CD14-positive monocyte (primary cell): ENCODE measurements around the gene THSD7B. TPM values are rescaled to one million over a fixed set of nuclear protein-coding genes. Genes with fewer than 3 reads are reported as not detected.

Experiments
- DNase-seq, 3 donors: peaks; one replicate each; pipeline ENCODE4 v3.0.0-alpha.2; 2011 to 2022
- H2AFZ ChIP-seq: 2 replicates; pipeline ENCODE4 v1.6.0; 2012; ENCODE audit warnings: mild to moderate bottlenecking, low read depth, low read length, inconsistent platforms; ENCODE audit not compliant: insufficient read depth, poor library complexity, severe bottlenecking
- H3K27ac ChIP-seq, 2 donors: 1 replicate in 1 of 2; 2 replicates in 1 of 2; pipeline ENCODE4 v1.5.1; 2012 to 2013; ENCODE audit warnings: low read length in 2 of 2, control low read depth in 1 of 2, inconsistent platforms in 1 of 2, low read depth in 1 of 2, mild to moderate bottlenecking in 1 of 2
- H3K27me3 ChIP-seq, 2 donors: one replicate each; pipeline versions ENCODE4 v1.6.0 to v1.6.1; 2011 to 2013; ENCODE audit warnings: low read length in 2 of 2; ENCODE audit not compliant: control insufficient read depth in 2 of 2, insufficient read depth in 2 of 2
- H3K36me3 ChIP-seq, 2 donors: replicated peaks in 1 of 2; 1 replicate in 1 of 2; 2 replicates in 1 of 2; pipeline versions ENCODE4 v1.5.1 to v1.6.1; 2012 to 2013; ENCODE audit warnings: low read length in 2 of 2, control low read depth in 1 of 2, inconsistent platforms in 1 of 2, mild to moderate bottlenecking in 1 of 2; ENCODE audit not compliant: insufficient read depth in 2 of 2, control insufficient read depth in 1 of 2
- H3K4me1 ChIP-seq, 2 donors: 1 replicate in 1 of 2; 2 replicates in 1 of 2; pipeline versions ENCODE4 v1.5.1 to v1.6.1; 2012 to 2013; ENCODE audit warnings: low read length in 2 of 2, control low read depth in 1 of 2, inconsistent platforms in 1 of 2, mild to moderate bottlenecking in 1 of 2, moderate library complexity in 1 of 2; ENCODE audit not compliant: insufficient read depth in 2 of 2, control insufficient read depth in 1 of 2
- H3K4me2 ChIP-seq: replicated peaks from 2 replicates; pipeline ENCODE3; 2012; ENCODE audit warnings: low read length, moderate library complexity, mild to moderate bottlenecking; ENCODE audit not compliant: poor library complexity, severe bottlenecking; ENCODE audit errors: extremely low read depth
- H3K4me3 ChIP-seq, 3 experiments: fragments of 200-600 bp in 1 of 3; sonication (generic) in 1 of 3; replicated peaks in 1 of 3; 1 replicate in 2 of 3; 2 replicates in 1 of 3; pipeline ENCODE4 v1.5.1; 2011 to 2013; ENCODE audit warnings: low read length in 3 of 3, mild to moderate bottlenecking in 3 of 3, control low read depth in 2 of 3, low read depth in 2 of 3, inconsistent platforms in 1 of 3, moderate library complexity in 1 of 3
- H3K79me2 ChIP-seq: 2 replicates; pipeline ENCODE4 v1.6.0; 2012; ENCODE audit warnings: mild to moderate bottlenecking, control low read depth, inconsistent platforms, low read length, moderate library complexity; ENCODE audit not compliant: insufficient read depth
- H3K9ac ChIP-seq: 2 replicates; pipeline ENCODE4 v1.6.0; 2017; ENCODE audit warnings: low read length, mild to moderate bottlenecking; ENCODE audit not compliant: insufficient read depth, poor library complexity, severe bottlenecking
- H3K9me3 ChIP-seq, 2 donors: replicated peaks in 1 of 2; 1 replicate in 1 of 2; 2 replicates in 1 of 2; pipeline versions ENCODE4 v1.5.1 to v1.6.1; 2012 to 2013; ENCODE audit warnings: low read length in 2 of 2, control low read depth in 1 of 2; ENCODE audit not compliant: control insufficient read depth in 1 of 2, insufficient read depth in 1 of 2
- H4K20me1 ChIP-seq: 2 replicates; pipeline ENCODE4 v1.6.0; 2012; ENCODE audit warnings: mild to moderate bottlenecking, low read length, control low read depth, moderate library complexity; ENCODE audit not compliant: insufficient read depth
- H3K27ac Mint-ChIP-seq, 7 donors: one replicate each; pipeline ENCODE4 v1.8.0; 2020; ENCODE audit warnings: mild to moderate bottlenecking in 7 of 7, mixed read lengths in 7 of 7, moderate library complexity in 6 of 7, inconsistent platforms in 2 of 7
- H3K27me3 Mint-ChIP-seq, 3 donors: one replicate each; pipeline ENCODE4 v1.8.0; 2021 to 2022; ENCODE audit warnings: low read depth in 3 of 3, mild to moderate bottlenecking in 3 of 3, mixed read lengths in 3 of 3, moderate library complexity in 3 of 3, inconsistent platforms in 1 of 3
- H3K36me3 Mint-ChIP-seq, 2 donors: one replicate each; pipeline ENCODE4 v1.8.0; 2020; ENCODE audit warnings: mixed read lengths in 2 of 2, inconsistent platforms in 1 of 2, mild to moderate bottlenecking in 1 of 2
- H3K4me1 Mint-ChIP-seq: one replicate; pipeline ENCODE4 v1.8.0; 2020; ENCODE audit warnings: mild to moderate bottlenecking, mixed read lengths
- H3K4me3 Mint-ChIP-seq, 2 donors: one replicate each; pipeline ENCODE4 v1.8.0; 2020; ENCODE audit warnings: mild to moderate bottlenecking in 2 of 2, mixed read lengths in 2 of 2, moderate library complexity in 1 of 2
- H3K9me3 Mint-ChIP-seq, 7 donors: one replicate each; pipeline ENCODE4 v1.8.0; 2020 to 2022; ENCODE audit warnings: mixed read lengths in 7 of 7, mild to moderate bottlenecking in 6 of 7, moderate library complexity in 6 of 7, inconsistent platforms in 2 of 7
- CTCF ChIP-seq: fragments of 200-600 bp; IDR thresholded peaks from one replicate; pipeline ENCODE4 v1.8.0; 2022; ENCODE audit warnings: antibody characterized with exemption, mild to moderate bottlenecking
- WGBS: methylation state at CpG from one replicate; pipeline ENCODE4 v1.1.5; 2013; ENCODE audit warnings: missing lambda C conversion rate; ENCODE audit not compliant: insufficient coverage; 5-methylcytosine and 5-hydroxymethylcytosine counted together
- intact Hi-C, 2 donors: fragments of 100-400 bp; cut with micrococcal nuclease; formaldehyde crosslinking; loops; one replicate each; pipeline versions ENCODE4 v1.15.0 to v1.15.1; 2023
- polyA plus RNA-seq, 3 donors: library from polyadenylated mRNA; depleted of rRNA in 1 of 3; unstranded in 2 of 3; stranded (reverse) in 1 of 3; fragments of 300-500 nt in 2 of 3; fragments of >200 nt in 1 of 3; fragmentation: Illumina TruSeq in 2 of 3; gene quantifications; 1 replicate in 2 of 3; 2 replicates in 1 of 3; pipeline ENCODE4 v1.2.3, GENCODE V29; 2012 to 2021

The THSD7B gene
- polyA plus RNA-seq, 3 donors, result not detected

GRCh38 chr2:137507237-137507636 lies 741.9 kb downstream of the THSD7B start:
- no peaks in the 10 kb centered on the region for H3K4me1 Mint-ChIP-seq

GRCh38 chr2:137508739-137509384 lies 743.5 kb downstream of the THSD7B start:
- Histone ChIP-seq H3K36me3 (no peaks in the 10 kb centered on the region), H3K4me2 (no peak overlapping the region)
- intact Hi-C loops, result no loop called here

More at GRCh38 chr2:137507237-137507636, 741.9 kb downstream of the THSD7B start:
- intact Hi-C loops, result no loop called here
- no peaks in the 10 kb centered on the region for H3K36me3 Mint-ChIP-seq
- Histone ChIP-seq H3K36me3 (no peaks in the 10 kb centered on the region), H2AFZ (no peak overlapping the region), H3K79me2 (no peaks in the 10 kb centered on the region), H3K4me3 (no peak overlapping the region), H3K4me2 (no peak overlapping the region), H3K4me1 (no peaks in the 10 kb centered on the region), H3K27me3 (no peaks in the 10 kb centered on the region), H3K27ac (no peak overlapping the region), H3K9ac (no peak overlapping the region), H3K9me3 (no peaks in the 10 kb centered on the region), H4K20me1 (no peaks in the 10 kb centered on the region)
- WGBS, result no CpG with 5 or more reads among the region's 2 CpGs
- no peak overlapping the region for H3K27ac Mint-ChIP-seq
- peaks cover 0 to 5% (median 2%) of the 10 kb centered on the region in 7 donors for H3K9me3 Mint-ChIP-seq
- no peak overlapping the region for H3K4me3 Mint-ChIP-seq
- no peaks in the 10 kb centered on the region for H3K27me3 Mint-ChIP-seq
- DNase-seq, result no peak
- TF ChIP-seq CTCF, result no peak

More at GRCh38 chr2:137508739-137509384, 743.5 kb downstream of the THSD7B start:
- Mint-ChIP-seq H3K27me3 (no peaks in the 10 kb centered on the region), H3K4me1 (no peaks in the 10 kb centered on the region), H3K4me3 (no peak overlapping the region), H3K9me3 (peaks cover 0 to 5% (median 2%) of the 10 kb centered on the region in 7 donors), H3K27ac (no peak overlapping the region), H3K36me3 (no peaks in the 10 kb centered on the region)
- Histone ChIP-seq H3K4me3 (no peak overlapping the region), H3K27me3 (no peaks in the 10 kb centered on the region), H2AFZ (no peak overlapping the region), H3K9me3 (no peaks in the 10 kb centered on the region), H3K79me2 (no peaks in the 10 kb centered on the region), H3K27ac (no peak overlapping the region), H3K4me1 (no peaks in the 10 kb centered on the region), H3K9ac (no peak overlapping the region), H4K20me1 (no peaks in the 10 kb centered on the region)
- no peak for TF ChIP-seq CTCF
- no peak for DNase-seq
- 54% methylated on average over 5 of the region's 5 CpGs for WGBS
